ENCODE measurements around the gene COL18A1. TPM values are rescaled to one million over a fixed set of nuclear protein-coding genes. Genes with fewer than 3 reads are reported as not detected.
A peak's percentile ranks its signal among the peaks of the same experiment; 100 is the strongest.

The COL18A1 gene
- polyA plus RNA-seq, 1 of the 3 experiments (the other 2 are of a cell fraction) = 118 TPM

GRCh38 chr21:45466330-45467220 lies 61.6 kb downstream of the COL18A1 start (continued):
- TF ChIP-seq USF2 (IDR thresholded peaks at IDR 0.05; ENCODE audit: borderline replicate concordance, low read depth, low read length) = no peak
- peak in 1 of 2 experiments; percentile 81; a peak in 2 of 4 replicates for TF ChIP-seq EP300 (IDR thresholded peaks at IDR 0.05; ENCODE audit: borderline replicate concordance in 1 of 2, low read depth in 1 of 2, low read length in 1 of 2)
- TF ChIP-seq CTCF (IDR thresholded peaks at IDR 0.05) = no peak

GRCh38 chr21:45467221-45467779 lies 62.3 kb downstream of the COL18A1 start:
- Histone ChIP-seq H3K9me3 (no peaks in the 10 kb centered on the region), H2AFZ (ENCODE audit: low read depth) (no peak overlapping the region), H3K9me2 (no peaks in the 10 kb centered on the region), H3K9ac (no peak overlapping the region), H4K20me1 (ENCODE audit: insufficient read depth) (peaks cover 58% of the 10 kb centered on the region), H3K27me3 (ENCODE audit: insufficient read depth) (no peaks in the 10 kb centered on the region), H3K4me1 (ENCODE audit: control insufficient read depth in 1 of 2, insufficient read depth in 2 of 2, low read depth in 1 of 2, low read length in 1 of 2) (peaks cover 16 to 34% of the 10 kb centered on the region in 2 experiments; a peak in 3 of 4 replicates), H3F3A (replicated peaks; ENCODE audit: insufficient read depth) (peaks cover 17% of the 10 kb centered on the region), H3K27ac (ENCODE audit: low read depth in 2 of 2, low read length in 1 of 2) (peak overlapping the region in 1 of 2 experiments; percentile 85; a peak in 2 of 4 replicates), H3K4me3 (ENCODE audit: low read depth in 2 of 2, low read length in 1 of 2) (no peak overlapping the region), H3K79me2 (ENCODE audit: insufficient read depth) (peaks cover 83% of the 10 kb centered on the region), H3K36me3 (replicated peaks in 1 of 2; ENCODE audit: control insufficient read depth in 1 of 2, insufficient read depth in 2 of 2, low read length in 1 of 2) (peaks cover 4 to 13% of the 10 kb centered on the region in 2 experiments), H3K4me2 (no peak overlapping the region)
- ChIA-PET POLR2A (no interaction called here), CTCF (interaction anchor here (1.0 to 1.4 kb wide), 2 partner anchors 31 to 327 kb away, joined by 4 read pairs; no protein-coding TSS in a partner anchor)
- 64% methylated on average over 17 of the region's 25 CpGs for WGBS (ENCODE audit: low lambda C conversion rate)
- DNase-seq = no peak
- no peak for TF ChIP-seq SIN3A (IDR thresholded peaks at IDR 0.05; ENCODE audit: borderline replicate concordance, low read depth, low read length)
- no peak for TF ChIP-seq MEF2A (IDR thresholded peaks at IDR 0.05; ENCODE audit: borderline replicate concordance, low read depth)
- TF ChIP-seq SMC3 (IDR thresholded peaks at IDR 0.05; ENCODE audit: low read depth, low read length) = no peak
- TF ChIP-seq USF1 (IDR thresholded peaks at IDR 0.05; ENCODE audit: borderline replicate concordance, low read depth) = no peak
- TF ChIP-seq YY1 (IDR thresholded peaks at IDR 0.05; ENCODE audit: low read depth) = no peak
- no peak for TF ChIP-seq USF2 (IDR thresholded peaks at IDR 0.05; ENCODE audit: borderline replicate concordance, low read depth, low read length)
- TF ChIP-seq ZBTB33 (IDR thresholded peaks at IDR 0.05; ENCODE audit: borderline replicate concordance, low read depth) = no peak
- TF ChIP-seq NRF1 (IDR thresholded peaks at IDR 0.05; ENCODE audit: low read depth, low read length) = no peak
- TF ChIP-seq PBX3 (IDR thresholded peaks at IDR 0.05) = no peak
- no peak for TF ChIP-seq NFIC (IDR thresholded peaks at IDR 0.05; ENCODE audit: borderline replicate concordance)
- no peak for TF ChIP-seq REST (IDR thresholded peaks at IDR 0.05; ENCODE audit: low read depth, low read length)
- no peak for TF ChIP-seq MXI1 (IDR thresholded peaks at IDR 0.05; ENCODE audit: low read depth, low read length)
- no peak for TF ChIP-seq RXRA (IDR thresholded peaks at IDR 0.05; ENCODE audit: borderline replicate concordance, low read depth)
- TF ChIP-seq GABPA (IDR thresholded peaks at IDR 0.05; ENCODE audit: low read depth) = no peak
